Activated T-cell treated with anti-CD3 and anti-CD28 coated beads for 48 hours (primary cell): Measurements from ENCODE around the gene TMUB1.

Experiments
- DNase-seq: peaks from one replicate; pipeline ENCODE4 v3.0.0-alpha.2; 2020; ENCODE audit warnings: low read depth

The TMUB1 gene

GRCh38 chr7:151083071-151083823, at the start of gene TMUB1:
Gene TMUB1, minus strand, starts transcription at chr7:151083493. Its CDS starts 930 bp downstream, at chr7:151082563.
- peak; percentile 80 for DNase-seq

- no peak for DNase-seq
Measured at GRCh38 chr7:151132461-151133205, 49.3 kb upstream of the TMUB1 start.

- DNase-seq: no peak
Measured at GRCh38 chr7:151131592-151132293, 48.5 kb upstream of the TMUB1 start.

- no peak for DNase-seq
Measured at GRCh38 chr7:151131224-151131591, 47.9 kb upstream of the TMUB1 start.

GRCh38 chr7:151130741-151131157, 47.5 kb upstream of the TMUB1 start:
- no peak for DNase-seq

GRCh38 chr7:151129960-151130591, 46.8 kb upstream of the TMUB1 start:
- DNase-seq: no peak

GRCh38 chr7:151129117-151129959, 46.0 kb upstream of the TMUB1 start:
- DNase-seq: no peak

- DNase-seq: no peak
Measured at GRCh38 chr7:151128716-151129115, 45.4 kb upstream of the TMUB1 start.

GRCh38 chr7:151128144-151128543, 44.9 kb upstream of the TMUB1 start:
- no peak for DNase-seq

GRCh38 chr7:151126491-151127137, 43.3 kb upstream of the TMUB1 start:
- no peak for DNase-seq

GRCh38 chr7:151125846-151126481, 42.7 kb upstream of the TMUB1 start:
- DNase-seq: no peak

GRCh38 chr7:151125470-151125845, 42.2 kb upstream of the TMUB1 start:
- no peak for DNase-seq

GRCh38 chr7:151124899-151125399, 41.7 kb upstream of the TMUB1 start:
- DNase-seq: no peak

GRCh38 chr7:151124481-151124880, 41.2 kb upstream of the TMUB1 start:
- DNase-seq: no peak

- peak; percentile 69 for DNase-seq
Measured at GRCh38 chr7:151123822-151124464, 40.6 kb upstream of the TMUB1 start.

- DNase-seq: no peak
Measured at GRCh38 chr7:151123158-151123821, 40.0 kb upstream of the TMUB1 start.

GRCh38 chr7:151122796-151123157, 39.5 kb upstream of the TMUB1 start:
- DNase-seq: no peak

- DNase-seq: no peak
Measured at GRCh38 chr7:151122276-151122675, 39.0 kb upstream of the TMUB1 start.
